T47D (cell line): ENCODE data around the gene ERG.

Source experiments
- DNase-seq, 2 experiments: peaks; one replicate each; pipeline versions ENCODE4 v3.0.0 to v3.0.0-alpha.2; 2011 to 2012; ENCODE audit warnings: low read depth in 1 of 2, low spot score in 1 of 2
- JUND ChIP-seq: IDR thresholded peaks from 2 replicates; pipeline ENCODE4 v1.6.1; 2012; ENCODE audit warnings: low read depth
- in situ Hi-C: cut with HindIII; loops from 2 replicates; pipeline ENCODE4 v1.10.0; 2016; ENCODE audit warnings: low sequenced_read_pairs, low pct_unique_long_range_greater_than_20kb

Gene ERG

DNA sequence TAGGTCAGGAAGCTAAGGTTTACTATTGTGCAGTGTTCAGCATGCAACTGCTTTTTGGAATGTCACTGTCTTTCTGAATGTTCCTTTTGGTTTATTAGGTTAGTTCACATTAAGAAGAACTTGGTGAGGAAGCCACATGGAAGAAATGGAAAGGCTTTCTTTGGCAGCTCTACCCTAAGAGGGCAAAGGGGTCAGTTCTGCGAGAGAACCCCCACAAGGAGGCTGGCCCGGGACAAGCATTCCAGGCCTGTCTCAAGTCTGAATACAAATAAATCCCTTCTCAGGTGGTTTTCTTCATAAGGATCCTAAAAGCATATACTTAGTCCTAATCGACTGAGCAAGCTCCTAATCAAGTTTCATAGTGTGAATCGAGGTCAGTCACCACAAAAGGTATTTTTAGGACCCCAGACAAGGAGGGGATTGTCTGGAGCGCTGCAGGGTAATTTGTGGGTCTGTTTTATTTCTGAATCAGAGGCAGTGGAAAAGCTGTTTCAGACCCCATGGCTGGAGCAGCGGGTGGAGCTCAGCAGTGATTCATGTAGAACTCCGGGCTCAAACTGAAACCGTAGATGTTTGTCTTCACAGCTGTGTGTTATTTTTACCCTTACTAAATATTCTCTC, 63.3 kb downstream of the ERG start:
- DNase-seq = no peak
- in situ Hi-C loops = no loop called here
- no peak for TF ChIP-seq JUND

DNA sequence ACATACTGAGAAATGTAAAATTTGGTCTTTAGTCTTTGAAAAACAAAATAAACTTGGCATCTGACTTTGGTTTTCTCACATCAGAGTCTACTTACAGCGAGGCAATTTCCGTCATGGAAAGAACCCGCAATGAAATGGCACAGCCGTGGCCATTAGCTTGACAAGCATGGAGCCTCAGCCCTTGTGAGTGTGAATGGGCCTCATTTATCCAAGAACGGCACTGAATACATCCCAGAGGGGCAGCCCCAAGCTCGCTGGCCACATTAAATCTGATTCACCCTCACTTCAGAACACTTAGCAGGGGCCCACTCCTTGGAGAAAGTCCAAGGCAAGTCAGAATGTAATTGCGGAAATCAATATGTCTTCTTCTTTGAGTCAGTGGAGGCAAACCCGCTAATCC, 64.8 kb downstream of the ERG start:
- in situ Hi-C loops = no loop called here

DNA sequence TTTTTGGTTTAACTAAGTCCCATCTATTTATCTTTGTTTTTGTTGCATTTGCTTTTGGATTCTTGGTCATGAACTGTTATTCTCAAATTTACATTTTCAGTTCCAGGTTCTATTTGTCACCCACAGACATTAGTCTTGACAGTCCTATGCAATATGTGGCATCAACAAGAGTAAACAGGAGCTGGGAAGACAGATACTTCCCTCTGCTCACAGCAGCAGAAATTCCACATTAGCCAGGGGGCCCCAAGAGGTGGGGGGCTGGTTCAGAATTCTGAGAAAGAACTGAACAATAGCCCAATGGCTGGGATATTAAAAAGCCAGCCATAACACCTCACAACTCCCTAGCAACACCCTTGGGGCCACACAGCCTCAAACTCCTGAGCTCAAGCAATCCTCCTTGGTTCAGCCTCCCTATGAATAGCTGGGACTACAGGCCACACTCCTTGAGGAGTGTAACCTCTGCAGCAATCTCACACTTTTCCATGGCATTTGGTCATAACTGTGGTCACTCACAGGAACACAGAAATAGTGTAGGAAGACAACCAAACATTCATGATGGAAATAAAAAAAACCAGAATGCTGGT, 67.8 kb downstream of the ERG start:
- no peak for DNase-seq
- in situ Hi-C loops = no loop called here
- no peak for TF ChIP-seq JUND

More for the DNA sequence above, 64.8 kb downstream of the ERG start:
- TF ChIP-seq JUND = no peak
- no peak for DNase-seq

DNA sequence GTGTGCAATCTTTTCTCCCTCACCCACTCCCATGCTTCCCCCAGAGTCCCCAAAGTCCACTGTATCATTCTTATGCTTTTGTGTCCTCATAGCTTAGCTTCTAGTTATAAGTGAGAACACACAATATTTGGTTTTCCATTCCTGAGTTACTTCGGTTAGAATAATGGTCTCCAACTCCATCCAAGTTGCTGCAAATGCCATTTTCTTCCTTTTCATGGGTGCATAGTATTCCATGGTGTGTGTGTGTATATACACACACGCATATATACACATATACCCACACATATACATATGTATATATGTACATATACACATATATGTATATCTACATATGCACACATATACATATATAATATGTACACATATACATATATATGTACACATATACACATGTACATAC, 69.3 kb downstream of the ERG start:
- no peak for DNase-seq
- in situ Hi-C loops = no loop called here
- TF ChIP-seq JUND = no peak

DNA sequence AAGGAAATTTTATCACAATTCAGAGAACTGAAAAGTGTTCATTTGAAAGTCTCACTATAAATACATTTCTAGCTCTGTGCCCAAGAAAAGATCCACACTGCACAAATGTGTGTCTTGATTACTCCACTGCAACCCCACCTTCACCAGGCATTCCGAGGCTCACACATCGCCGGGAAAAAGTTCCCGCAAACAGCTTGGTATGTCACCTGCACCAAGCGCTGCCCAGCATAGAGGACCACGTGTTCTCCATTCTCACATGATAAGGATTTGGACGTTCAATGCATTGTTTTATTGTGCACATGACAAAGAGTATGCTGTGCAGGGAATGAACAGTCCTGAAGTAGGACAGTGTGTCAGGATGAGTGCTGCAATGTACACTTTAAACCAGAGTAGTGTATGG, 70.1 kb downstream of the ERG start:
- no peak for TF ChIP-seq JUND
- in situ Hi-C loops = no loop called here
- DNase-seq = no peak

DNA sequence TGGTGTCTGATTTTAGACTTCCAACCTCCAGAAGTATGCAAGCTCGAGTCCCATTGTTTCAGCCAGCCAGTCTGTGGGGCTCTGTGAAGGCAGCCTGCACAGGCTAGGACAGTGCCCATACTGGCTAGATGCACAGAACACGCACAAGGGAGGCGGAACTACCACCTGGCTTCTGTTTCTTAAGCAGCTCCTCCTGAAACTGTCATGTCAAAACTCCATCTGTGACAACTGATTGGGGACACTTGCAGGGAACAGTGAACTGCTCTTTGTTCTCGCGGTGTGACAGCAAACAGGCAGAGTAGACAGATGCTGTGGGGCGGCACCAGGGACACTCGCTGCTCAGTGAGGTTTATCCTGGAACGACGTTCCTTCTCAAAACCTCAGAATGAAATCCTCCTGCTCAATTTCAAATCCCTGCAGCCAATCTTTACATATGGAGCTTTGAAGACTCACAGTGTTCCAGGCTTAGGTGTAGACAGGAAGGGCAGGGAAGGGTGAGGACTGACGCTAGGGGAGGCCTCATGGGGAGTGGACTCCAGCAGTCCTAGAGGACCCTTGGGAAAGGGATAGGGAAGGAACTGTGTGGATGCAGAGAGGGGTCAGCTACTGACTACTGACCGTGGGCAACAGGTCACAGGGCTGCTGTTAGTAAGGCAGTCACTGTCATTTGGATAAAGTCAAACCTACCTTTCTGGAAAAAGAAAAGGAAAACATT, 73.8 kb downstream of the ERG start:
- no peak for DNase-seq
- in situ Hi-C loops = no loop called here
- no peak for TF ChIP-seq JUND

DNA sequence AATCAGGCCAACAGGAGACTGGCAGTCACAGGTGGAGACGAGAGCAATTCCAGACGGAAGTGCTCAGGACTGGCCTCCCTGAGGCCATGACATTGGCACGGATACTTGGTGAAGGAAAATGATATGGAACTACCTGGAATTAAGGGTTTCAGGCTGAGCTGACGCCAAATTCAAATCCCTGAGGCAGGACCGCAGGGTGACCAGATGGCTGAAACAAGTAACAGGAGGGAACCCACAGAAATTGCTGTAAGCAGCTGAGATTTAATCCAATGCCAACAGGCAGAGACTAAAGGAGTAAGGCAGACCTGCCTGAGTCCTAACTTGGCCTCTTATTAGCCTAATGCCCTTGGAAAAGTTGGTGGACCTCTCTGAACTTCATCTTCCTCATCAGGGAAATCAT, 76.2 kb downstream of the ERG start:
- TF ChIP-seq JUND = no peak
- in situ Hi-C loops = no loop called here
- DNase-seq = no peak

DNA sequence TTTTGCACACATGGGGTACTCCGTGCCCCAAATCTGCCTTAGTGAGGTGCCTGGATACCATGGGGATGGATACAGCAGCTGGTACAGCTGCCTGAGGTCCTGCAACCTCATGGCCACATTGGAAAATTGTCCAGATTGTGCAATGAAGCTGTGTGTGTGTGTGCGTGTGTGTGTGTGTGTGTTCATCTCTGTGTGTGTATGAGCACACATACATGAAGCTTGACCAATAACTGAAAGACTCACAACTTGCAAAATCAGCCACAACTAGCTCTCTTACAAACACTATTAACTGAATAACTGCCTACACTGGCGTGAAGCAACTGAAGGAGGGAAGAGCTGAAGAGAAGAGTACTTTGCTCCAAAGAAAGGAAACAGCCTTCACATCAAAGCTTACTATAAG, 78.1 kb downstream of the ERG start:
- in situ Hi-C loops = no loop called here
- no peak for DNase-seq
- no peak for TF ChIP-seq JUND

DNA sequence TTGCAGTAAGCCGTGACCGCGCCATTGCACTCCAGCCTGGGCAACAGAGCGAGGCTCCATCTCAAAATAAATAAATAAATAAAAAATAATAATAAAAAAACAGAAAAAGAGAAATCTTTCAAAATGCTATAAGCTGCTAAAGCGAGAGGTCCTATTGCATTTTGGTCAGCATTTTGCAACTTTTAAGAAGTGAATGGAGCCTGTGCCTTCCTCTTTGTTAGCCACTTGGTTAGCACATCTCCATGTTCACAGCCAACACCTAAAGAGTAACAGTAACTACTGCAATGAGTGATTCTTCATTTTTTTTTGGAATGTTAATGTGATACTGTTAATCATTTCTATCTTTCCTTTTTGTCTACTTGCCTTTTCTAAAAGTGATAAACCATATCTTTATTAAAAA, 80.6 kb downstream of the ERG start:
- in situ Hi-C loops = no loop called here
- DNase-seq = no peak
- TF ChIP-seq JUND = no peak

DNA sequence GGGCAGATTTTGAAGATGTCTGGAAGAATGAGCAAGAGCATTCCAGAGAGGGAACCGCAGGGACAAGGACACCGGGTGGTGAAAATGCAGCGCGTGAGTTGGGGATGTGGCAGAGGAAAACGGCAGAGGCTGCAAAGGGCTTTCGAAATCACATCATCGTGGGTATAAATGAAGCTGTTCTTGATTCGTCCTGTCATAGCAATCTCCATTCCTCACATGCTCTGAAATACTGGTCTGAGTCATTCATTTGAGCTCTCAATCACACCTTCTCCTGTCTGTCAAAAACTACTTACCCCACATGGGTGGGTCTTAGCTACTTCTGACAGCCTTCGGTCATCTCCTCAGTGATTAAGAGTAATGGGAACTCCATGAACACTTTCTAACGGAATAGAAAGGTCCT, 81.5 kb downstream of the ERG start:
- in situ Hi-C loops = no loop called here
- no peak for DNase-seq
- TF ChIP-seq JUND = no peak

DNA sequence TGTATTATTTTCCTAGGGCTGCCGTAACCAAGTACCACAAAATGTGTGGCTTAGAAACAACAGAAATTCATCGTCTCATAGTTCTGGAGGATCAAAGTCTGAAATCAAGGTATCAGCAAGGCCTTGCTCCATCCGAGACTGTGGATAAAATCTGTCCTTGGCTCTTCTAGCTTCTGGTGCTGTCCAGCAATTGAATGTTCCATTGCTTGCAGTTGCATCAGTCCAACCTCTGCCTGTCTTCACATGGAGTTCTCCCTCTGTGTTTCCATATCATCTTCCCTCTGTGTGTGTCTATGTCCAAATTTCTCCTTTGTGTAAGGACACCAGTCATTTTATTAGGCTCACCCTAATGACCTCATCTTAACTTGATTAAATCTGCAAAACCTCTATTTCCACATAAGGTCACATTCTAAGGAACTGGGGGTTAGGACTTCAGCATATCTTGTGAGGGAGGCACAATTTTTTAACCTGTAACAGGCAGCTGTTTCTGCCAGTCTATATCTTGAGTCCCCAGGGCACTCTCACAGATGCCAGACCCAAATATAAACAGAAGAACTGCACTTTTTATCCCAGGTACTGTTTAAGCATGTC, 84.2 kb downstream of the ERG start:
- peak in 1 of 2 experiments; percentile 13 for DNase-seq
- TF ChIP-seq JUND = no peak
- in situ Hi-C loops = no loop called here

DNA sequence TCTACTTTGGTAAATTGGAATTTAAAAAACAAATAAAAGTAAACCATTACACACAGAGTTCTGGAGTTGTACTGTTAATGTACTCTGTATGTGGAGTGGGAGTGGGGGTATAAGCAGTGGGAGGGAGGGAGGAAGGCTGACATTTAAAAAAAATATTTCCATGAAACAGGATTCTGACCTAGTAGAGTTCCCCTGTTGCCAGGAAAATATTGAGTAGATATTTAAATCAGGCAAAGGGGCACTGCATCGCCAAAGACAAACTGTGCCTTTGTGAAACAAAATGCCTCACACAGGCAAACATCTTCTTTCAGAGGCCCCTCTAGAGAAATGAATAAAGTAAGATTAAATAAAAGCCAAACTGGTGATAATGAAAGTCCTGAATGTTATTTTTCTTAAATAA, 87.8 kb downstream of the ERG start:
- TF ChIP-seq JUND = no peak
- in situ Hi-C loops = no loop called here
- no peak for DNase-seq

DNA sequence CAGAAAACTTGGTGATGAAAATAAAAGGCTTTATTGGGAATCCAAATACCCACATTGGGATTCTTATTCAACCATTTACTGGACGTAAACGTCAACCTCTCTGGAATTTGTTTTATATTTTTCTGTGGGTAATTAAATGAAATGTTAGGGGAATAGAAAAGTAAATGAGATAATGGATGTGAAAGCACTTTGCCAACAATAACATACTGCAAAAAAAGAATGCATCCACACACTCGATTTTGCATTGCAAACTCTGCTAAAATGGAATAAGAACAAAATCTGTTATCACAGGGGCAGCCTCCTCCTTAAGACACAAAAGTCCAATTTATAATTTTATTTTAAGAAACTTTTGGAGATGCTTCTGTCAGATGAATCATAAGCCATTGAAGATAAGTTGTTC, 88.4 kb downstream of the ERG start:
- DNase-seq = no peak
- TF ChIP-seq JUND = no peak
- in situ Hi-C loops = no loop called here
